ENCODE measurements around the gene WRAP53.
"Not testable (repeated sequence)": the region's sequence is repeated elsewhere in the genome, so short reads cannot be mapped to it uniquely, and the experiment has no call there.

The WRAP53 gene

GRCh38 chr17:7687908-7688807 is at the start of gene WRAP53:
WRAP53 (plus strand) TSS chr17:7688477; CDS start chr17:7688649, 172 bp downstream.
- in situ Hi-C loops (cut with MboI; ENCODE audit: low pct_unique_long_range_greater_than_20kb, low sequenced_read_pairs, unreplicated experiment) = no loop called here
- TF ChIP-seq CTCF (IDR thresholded peaks at IDR 0.05; ENCODE audit: extremely low read depth, insufficient read depth, missing control alignments) = peak; percentile 98
- peak; percentile 94 for DNase-seq (ENCODE audit: low spot score)

- TF ChIP-seq CTCF (IDR thresholded peaks at IDR 0.05; ENCODE audit: extremely low read depth, insufficient read depth, missing control alignments) = no peak
- no peak for DNase-seq (ENCODE audit: low spot score)
- in situ Hi-C loops (cut with MboI; ENCODE audit: low pct_unique_long_range_greater_than_20kb, low sequenced_read_pairs, unreplicated experiment) = no loop called here
These were observed 47.5 kb upstream of the WRAP53 start for GRCh38 chr17:7640783-7641182.

GRCh38 chr17:7641635-7642034 is 46.6 kb upstream of the WRAP53 start:
- in situ Hi-C loops (cut with MboI; ENCODE audit: low pct_unique_long_range_greater_than_20kb, low sequenced_read_pairs, unreplicated experiment); DNase-seq (ENCODE audit: low spot score): not testable (repeated sequence)

GRCh38 chr17:7644775-7645174 is 43.5 kb upstream of the WRAP53 start:
- in situ Hi-C loops (cut with MboI; ENCODE audit: low pct_unique_long_range_greater_than_20kb, low sequenced_read_pairs, unreplicated experiment) = no loop called here
- no peak for DNase-seq (ENCODE audit: low spot score)
- no peak for TF ChIP-seq CTCF (IDR thresholded peaks at IDR 0.05; ENCODE audit: extremely low read depth, insufficient read depth, missing control alignments)

GRCh38 chr17:7646457-7646856 is 41.8 kb upstream of the WRAP53 start:
- DNase-seq (ENCODE audit: low spot score) = no peak
- in situ Hi-C loops (cut with MboI; ENCODE audit: low pct_unique_long_range_greater_than_20kb, low sequenced_read_pairs, unreplicated experiment) = no loop called here
- no peak for TF ChIP-seq CTCF (IDR thresholded peaks at IDR 0.05; ENCODE audit: extremely low read depth, insufficient read depth, missing control alignments)

GRCh38 chr17:7647018-7647417 is 41.3 kb upstream of the WRAP53 start:
- TF ChIP-seq CTCF (IDR thresholded peaks at IDR 0.05; ENCODE audit: extremely low read depth, insufficient read depth, missing control alignments) = no peak
- no peak for DNase-seq (ENCODE audit: low spot score)
- in situ Hi-C loops (cut with MboI; ENCODE audit: low pct_unique_long_range_greater_than_20kb, low sequenced_read_pairs, unreplicated experiment) = no loop called here

GRCh38 chr17:7650509-7651096 is 37.7 kb upstream of the WRAP53 start, which contains the start of gene ATP1B2:
ATP1B2 (plus strand) TSS chr17:7650926; CDS start chr17:7651519, 593 bp downstream.
- TF ChIP-seq CTCF (IDR thresholded peaks at IDR 0.05; ENCODE audit: extremely low read depth, insufficient read depth, missing control alignments) = no peak
- in situ Hi-C loops (cut with MboI; ENCODE audit: low pct_unique_long_range_greater_than_20kb, low sequenced_read_pairs, unreplicated experiment) = no loop called here
- peak; percentile 89 for DNase-seq (ENCODE audit: low spot score)

Data from GM13977 (cell line).